HG03442 (cell line): ENCODE results near the gene MYOM3.
A peak's percentile ranks its signal among the peaks of the same experiment; 100 is the strongest.

Experiments used
- ATAC-seq: cut with Tn5 transposase; IDR thresholded peaks from one replicate; pipeline ENCODE4 v1.9.1; 2021; ENCODE audit warnings: mild to moderate bottlenecking, moderate library complexity; ENCODE audit not compliant: unreplicated experiment

Gene MYOM3

DNA sequence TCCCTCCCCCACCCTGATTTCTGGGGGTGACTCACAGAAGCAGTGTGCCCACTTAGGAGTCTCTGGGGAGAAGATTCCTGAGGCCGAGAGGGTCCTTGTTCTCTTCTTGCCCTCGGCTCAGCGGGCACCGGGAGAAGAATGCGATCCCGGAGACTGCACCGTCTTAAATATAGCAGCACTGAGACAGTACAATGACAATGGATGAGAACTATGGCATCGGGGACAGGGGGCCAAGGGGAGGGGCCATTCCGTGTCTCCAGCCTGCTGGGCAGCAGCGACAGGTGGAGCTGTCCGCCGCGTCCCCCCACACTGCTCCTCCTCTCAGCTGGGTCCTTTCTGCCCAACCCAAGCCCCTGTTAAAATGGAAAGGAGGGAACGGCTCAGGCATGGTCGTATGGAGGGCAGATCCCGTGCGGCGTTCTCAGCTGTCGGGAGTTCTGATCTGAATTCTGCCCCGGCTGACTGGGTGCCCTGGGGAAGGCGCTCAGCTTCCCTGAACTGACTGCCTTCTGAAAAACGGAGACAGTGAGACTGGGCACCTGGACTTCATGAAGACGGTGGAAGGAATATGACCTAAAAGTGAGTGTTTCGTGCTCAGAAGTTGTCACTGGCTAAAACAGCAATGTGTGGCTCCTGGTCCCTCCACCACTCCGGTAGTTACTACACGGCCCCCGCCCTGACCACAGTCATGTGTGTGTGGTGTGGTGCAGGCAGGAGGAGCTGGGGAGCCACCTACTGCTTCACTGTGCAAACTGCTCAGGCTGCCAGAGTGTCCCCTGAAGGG lies at the start of gene MYOM3:
MYOM3 (minus strand) TSS at position 140 of the 784 bp plus-strand sequence. CDS start 3,499 bp downstream, outside the sequence.
- no peak for ATAC-seq

GRCh38 chr1:24161270-24161669 lies 49.3 kb upstream of the MYOM3 start:
- no peak for ATAC-seq

DNA sequence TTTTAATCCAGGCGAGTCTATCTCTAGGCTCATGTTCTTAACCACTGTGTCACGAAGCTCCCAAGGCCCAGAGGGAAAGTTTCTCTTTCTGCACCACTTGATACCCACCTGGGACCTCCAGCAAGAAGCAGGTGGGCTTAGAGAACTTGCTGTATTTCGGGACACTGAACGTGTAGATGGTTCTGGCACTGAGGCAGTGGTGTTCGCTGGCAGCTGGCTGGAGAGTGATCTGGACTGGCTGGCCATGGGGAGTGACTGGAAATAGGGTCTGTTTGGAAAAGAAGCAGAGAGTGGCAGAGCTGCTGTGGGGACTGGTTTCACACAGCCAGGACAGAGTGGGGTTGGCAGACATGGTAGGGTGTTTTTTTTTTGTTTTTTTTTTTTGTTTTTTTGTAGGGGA lies 47.4 kb upstream of the MYOM3 start:
- ATAC-seq, result no peak

- ATAC-seq, result no peak
Measured at GRCh38 chr1:24157918-24158481, 46.1 kb upstream of the MYOM3 start.

- ATAC-seq, result no peak
Measured at GRCh38 chr1:24156542-24157260, 44.8 kb upstream of the MYOM3 start.

DNA sequence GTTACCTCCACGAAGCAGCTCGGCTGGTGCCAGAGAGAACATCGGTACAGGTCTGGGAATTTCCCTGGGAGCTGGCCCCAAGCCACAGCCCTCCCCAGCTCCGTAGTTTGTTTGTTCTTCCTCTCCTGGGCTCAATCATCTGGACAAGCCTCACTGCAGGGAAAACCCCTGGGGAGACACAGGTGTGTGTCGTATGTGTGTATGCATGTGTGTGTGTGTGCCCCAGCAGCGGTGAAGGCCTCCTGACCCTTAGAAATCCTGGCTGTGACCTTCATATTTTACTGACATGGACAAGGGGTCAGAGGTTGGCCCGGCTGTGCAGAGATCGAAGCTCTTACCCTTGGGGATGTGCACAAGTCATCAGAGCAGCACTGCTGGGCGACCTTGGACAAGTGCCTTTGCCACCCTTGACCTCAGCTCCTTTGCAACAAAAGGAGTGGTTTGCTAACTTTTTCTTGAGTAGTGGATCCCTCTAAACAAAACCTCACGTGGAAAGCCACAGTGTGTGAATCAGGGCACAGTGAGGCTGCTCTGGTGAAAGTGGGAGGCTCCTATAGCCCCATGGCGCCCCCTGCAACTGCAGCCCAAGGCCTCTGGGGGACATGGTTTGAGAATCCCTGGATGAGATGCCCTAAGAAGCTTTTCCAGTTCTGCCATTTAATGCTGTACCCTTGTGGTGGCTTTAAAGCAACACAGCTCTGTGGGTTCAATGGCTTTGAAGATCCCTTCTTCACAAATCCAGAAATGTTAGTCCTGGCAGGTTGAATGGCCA lies 43.3 kb upstream of the MYOM3 start:
- no peak for ATAC-seq

GRCh38 chr1:24154215-24154614 lies 42.3 kb upstream of the MYOM3 start:
- no peak for ATAC-seq

- ATAC-seq, result no peak
Measured at GRCh38 chr1:24152631-24153494, 40.9 kb upstream of the MYOM3 start.

DNA sequence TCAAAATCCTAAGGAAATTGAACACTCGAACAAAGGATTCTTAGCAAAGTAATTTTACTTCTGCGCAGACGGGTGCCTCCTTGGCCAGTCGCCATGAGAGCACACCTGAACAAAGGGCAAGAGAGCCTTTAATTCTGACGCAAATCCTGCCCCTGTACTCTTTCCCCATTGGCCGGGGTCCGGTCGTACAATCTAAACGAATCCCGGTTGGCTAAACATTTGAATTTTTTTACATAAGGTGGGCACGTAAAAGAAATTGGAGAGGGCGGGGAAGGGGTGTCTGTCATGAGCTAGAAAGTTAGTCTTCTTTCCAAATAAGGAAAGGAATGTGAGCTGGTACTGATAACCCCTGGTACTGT lies 39.2 kb upstream of the MYOM3 start:
- ATAC-seq, result no peak

- ATAC-seq, result peak; percentile 65
Measured at GRCh38 chr1:24150234-24151174, 38.6 kb upstream of the MYOM3 start.

- no peak for ATAC-seq
Measured at GRCh38 chr1:24149866-24150233, 37.9 kb upstream of the MYOM3 start.

- no peak for ATAC-seq
Measured at GRCh38 chr1:24147816-24148215, 35.9 kb upstream of the MYOM3 start.

DNA sequence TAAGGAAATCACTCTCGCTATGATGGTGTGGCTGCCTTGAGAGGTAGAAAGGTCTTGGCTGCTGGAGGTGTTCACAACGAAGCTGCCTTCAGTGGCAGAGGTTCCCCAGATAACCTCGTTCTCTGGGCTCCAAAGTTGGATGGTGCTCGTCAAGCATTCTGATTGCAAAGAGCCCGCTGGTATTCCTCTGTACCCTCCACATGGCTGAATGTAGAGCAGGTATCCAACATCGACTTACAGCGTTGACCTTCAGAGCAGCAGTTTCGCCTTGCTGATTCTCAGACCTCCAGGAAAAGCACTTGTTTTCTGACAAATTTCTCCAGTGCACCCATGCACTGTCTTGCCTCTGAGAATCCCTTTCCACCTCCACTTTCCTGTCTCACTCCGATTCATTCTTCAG lies 35.3 kb upstream of the MYOM3 start:
- no peak for ATAC-seq

DNA sequence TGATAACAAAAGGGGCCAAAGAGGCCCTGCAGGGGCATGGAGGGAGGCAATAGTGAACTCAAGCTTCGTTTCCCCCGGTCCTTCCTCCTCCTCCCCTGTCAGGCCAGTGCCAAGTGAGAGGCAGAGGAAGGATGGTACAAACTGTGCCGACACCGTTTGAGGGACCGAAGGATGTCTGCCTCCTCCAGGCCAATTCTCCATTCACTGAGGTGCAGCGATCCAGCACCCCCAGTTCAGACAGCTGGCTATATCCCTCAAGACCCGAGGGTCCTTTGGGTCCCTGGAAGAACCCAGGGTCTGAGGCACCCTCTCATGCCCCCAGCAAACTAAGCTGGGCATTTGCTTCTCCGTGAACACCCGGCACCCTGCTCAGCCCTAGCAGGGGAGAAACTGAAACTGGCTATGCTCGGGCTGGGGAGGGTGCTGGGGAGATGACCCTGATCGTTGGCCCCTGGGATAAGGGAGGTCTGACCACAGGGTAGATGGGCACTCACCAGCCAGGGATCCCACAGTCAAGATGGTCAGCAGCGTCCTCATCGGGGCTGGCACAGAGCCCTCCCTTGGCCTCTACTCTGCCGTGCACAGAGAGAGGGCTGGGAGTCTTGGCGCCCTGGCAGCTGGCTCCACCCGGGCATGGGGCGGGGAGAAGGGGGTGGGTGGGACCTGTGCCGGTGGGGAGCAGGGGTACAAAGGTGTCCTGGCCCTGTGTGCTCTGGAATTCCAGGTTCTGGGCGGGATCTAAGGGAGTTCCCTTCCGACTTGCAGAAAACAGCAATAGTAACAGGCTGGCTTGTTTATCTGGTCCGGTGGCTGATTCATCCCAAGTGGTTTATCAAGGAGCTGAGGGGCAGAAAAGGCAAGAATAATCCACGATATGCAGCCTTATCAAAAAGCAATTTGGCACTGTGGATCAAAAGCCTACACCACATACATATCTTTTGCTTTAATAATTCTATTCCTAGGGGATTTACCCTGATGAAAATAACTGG lies 30.9 kb upstream of the MYOM3 start, which contains the start of gene IL22RA1:
IL22RA1 (minus strand) TSS at position 595 of the 989 bp plus-strand sequence; CDS start at position 537, 58 bp downstream.
- no peak for ATAC-seq

DNA sequence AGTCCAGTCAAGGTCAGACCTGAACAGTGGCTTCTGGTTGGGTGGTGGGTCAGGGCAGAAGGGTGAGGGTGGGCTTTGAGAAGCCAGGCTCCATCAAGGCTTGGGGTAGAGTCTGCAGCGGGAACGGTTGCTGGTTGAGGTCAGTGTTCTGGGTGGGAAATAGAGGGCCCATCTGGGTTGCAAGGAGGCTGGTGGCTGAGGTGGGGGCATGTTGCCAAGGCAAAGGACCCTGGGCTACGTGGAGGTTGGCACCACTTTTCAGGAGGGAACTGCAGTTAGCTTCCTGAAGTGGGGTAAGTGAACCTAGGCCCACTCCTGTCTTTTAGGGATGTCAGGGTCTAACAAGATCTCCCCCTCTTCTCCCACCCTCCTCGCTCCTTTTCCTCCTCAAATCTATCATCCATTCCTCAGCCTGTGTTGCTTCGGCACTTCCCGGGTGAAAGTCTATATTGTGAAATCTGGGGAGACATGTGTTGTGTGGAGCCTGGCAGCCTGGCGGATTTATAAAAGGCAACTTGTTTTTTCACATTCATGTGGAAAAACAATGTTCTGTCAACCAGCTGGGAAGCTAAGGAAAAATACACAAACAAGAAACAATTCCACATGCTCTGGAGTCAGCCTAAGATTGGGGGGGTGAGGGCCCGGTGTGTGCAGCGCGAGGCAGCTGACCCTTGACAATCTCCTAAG lies 29.5 kb upstream of the MYOM3 start:
- no peak for ATAC-seq

GRCh38 chr1:24140741-24141181 lies 28.8 kb upstream of the MYOM3 start:
- ATAC-seq, result no peak

GRCh38 chr1:24139841-24140425 lies 28.0 kb upstream of the MYOM3 start:
- no peak for ATAC-seq
